ENCODE results near the gene ATP8A1.

DNA sequence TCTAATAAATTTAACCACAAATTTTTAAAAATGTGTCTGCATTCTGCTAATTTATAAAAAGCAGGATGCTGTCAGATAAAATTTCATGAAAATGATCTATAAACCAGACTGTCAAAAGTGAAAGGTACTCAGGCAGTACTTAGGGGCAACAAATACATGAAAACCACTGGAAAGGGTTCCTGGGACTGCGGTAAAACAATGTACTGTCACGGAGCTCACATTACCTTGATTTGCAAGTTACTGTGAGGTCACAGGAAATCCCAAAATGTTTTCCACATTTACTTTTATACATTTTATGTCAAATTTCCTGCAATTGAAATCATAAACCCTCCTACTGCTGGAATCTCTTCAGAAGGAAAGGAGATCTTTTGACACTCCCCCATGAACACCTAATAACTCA, 214.3 kb downstream of the ATP8A1 start:
- TF ChIP-seq CTCF (IDR thresholded peaks at IDR 0.05 in 4 of 5, conservative IDR thresholded peaks at IDR 0.05 in 1 of 5) (no peak), POLR2A (IDR thresholded peaks at IDR 0.05) (no peak)

Measured in gastrocnemius medialis (tissue), 4 donors.